NCI-H2107 treated with DMSO at 0.1 percent for 48 hours (cell line): ENCODE results near the gene ITPKC.
"Not testable (repeated sequence)": the region's sequence is repeated elsewhere in the genome, so short reads cannot be mapped to it uniquely, and the experiment has no call there.

Experiments used
- DNase-seq: peaks from one replicate; lab custom pipeline; 2025; ENCODE audit not compliant: unreplicated experiment; lab: John Stamatoyannopoulos, UW

Gene ITPKC

DNA sequence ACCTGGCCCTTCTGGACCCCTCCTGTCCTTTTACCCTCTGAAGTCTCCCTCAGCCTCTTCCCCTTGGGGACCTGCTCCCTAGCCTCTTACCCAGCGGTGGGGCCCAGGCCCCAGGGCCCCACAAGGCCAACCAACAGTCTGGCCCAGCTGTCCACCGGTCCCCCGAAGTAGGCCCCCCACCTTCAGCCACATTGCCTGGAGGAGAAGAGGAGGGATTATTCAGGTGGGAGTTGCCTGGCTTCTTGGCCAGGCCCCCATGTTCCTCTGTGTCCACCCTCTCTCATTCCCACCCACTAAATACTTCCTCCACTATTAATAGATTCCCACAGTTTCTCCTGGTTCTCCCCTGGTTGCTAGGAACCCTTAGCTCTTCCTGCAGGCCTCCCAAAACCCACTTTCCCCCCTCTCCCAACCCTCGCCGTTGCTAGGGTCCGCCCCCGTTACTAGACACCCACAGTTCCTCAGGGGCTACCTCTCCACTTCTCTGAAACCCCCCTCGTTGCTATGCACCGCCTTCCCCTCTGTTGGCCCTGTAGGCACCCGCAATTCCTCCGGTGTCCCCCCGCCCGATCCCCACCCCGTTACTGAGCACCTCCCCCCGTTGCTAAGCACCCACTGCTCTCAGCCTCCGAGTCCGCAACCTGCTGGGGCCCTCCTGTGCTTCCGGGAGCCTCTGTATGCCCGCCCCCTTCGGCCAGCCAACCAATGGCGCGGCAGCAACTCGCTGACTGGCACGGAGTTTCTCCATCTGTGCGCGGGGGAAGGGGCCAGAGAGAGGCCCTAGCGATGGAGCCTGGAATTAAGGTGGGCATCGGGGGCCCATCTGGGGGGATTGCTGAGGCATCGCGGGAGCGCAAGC lies 2.2 kb upstream of the ITPKC start:
- peak; percentile 74 for DNase-seq

DNA sequence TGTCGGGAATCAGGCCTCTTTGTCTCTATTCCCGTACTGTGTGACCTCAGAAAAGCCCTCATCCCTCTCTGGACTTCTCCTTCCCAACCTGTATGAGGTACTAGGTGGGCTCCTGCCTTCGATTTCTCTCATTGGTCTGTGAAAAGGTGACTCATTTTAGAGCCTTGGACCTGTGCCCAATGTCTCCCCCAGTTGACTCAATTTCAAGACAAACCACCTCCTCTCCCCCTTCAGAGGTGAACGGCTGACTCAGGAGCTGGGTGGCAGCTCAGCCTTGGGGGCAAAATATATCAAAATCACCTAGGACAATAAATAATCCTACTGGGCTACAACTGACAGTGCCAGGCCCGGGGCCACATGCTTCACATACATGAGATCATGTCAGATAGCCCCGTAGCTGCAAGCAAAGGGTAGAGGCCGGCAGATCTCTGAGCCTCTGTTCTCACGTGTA lies 856 bp upstream of the ITPKC start:
- DNase-seq, result no peak

DNA sequence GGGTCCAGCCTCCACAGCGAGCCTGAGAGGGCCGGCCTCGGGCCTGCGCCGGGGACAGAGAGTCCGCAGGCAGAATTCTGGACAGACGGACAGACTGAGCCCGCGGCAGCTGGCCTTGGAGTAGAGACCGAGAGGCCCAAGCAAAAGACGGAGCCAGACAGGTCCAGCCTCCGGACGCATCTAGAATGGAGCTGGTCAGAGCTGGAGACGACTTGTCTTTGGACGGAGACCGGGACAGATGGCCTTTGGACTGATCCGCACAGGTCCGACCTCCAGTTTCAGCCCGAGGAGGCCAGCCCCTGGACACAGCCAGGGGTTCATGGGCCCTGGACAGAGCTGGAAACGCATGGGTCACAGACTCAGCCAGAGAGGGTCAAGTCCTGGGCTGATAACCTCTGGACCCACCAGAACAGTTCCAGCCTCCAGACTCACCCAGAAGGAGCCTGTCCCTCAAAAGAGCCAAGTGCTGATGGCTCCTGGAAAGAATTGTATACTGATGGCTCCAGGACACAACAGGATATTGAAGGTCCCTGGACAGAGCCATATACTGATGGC lies 490 bp downstream of the ITPKC start:
- DNase-seq, result no peak

DNA sequence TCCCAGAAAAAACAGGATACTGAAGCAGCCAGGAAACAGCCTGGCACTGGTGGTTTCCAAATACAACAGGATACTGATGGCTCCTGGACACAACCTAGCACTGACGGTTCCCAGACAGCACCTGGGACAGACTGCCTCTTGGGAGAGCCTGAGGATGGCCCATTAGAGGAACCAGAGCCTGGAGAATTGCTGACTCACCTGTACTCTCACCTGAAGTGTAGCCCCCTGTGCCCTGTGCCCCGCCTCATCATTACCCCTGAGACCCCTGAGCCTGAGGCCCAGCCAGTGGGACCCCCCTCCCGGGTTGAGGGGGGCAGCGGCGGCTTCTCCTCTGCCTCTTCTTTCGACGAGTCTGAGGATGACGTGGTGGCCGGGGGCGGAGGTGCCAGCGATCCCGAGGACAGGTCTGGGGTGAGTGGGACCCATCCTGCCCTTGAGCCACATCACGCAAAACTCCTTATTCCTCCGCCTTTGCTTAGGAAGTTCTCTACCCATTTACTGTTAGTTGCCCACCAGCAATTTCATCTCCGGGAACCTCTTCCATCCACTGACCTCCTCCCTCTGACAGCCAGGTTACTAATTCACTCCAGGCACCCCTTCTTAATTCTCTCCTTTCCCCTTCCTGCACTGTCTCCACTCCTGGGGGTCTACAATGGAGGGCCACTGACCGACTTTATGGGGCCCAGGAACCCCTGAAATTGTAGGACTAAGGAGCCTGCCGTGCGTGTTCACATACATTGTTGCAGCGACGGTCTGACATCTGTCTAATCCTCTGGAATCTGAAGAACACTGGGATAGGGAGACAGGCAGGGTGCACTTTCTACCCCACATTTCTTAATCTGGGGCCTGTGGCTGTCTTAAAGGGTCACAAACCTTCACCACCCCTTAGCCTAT lies 1.2 kb downstream of the ITPKC start:
- DNase-seq, result no peak

DNA sequence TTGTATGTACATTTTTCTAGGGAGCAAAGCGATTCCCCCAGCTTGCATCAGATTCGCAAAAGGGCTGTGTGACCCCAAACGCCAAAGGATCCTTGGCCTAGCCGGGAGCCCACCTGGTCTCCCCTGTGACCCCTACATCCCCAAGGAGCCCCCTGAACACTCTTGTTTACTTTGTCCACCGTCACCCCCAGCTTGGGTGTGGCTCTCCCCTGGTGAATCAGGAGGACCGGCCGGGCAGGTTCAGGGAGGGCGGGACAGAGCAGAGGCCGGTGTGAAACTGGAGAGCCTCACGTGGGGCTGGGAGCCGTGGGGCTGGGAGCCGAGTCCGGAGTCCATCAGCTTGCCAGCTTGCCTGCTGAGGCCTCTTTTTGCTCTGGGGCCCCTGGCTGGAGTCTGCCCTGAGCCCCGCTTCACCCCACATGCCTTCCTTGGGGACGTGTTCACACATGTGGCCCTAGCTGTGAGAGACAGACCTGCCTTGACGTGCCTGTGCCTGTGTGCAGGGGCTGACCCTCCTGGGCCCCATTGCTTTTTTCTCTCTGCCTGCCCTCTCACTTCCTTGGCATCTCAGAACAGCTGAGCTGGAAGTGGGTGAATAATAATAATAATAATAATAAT lies 2.0 kb downstream of the ITPKC start:
- DNase-seq, result no peak

DNA sequence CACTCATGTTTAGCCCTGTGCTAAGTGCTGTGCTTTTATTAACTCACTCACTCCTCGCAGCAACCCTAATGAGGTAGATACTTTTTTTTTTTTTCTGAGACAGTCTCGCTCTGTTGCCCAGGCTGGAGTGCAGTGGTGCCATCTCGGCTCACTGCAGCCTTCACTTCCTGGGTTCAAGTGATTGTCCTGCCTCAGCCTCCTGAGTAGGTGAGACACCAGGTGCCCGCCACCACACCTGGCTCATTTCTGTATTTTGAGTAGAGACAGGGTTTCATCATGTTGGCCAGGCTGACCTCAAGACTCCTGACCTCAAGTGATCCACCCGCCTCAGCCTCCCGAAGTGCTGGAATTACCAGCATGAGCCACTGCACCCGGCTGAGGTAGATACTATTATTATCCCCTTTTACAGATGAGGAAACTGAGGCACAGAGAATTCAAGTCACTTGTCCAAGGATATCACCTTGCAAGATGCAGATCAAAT lies 2.5 kb downstream of the ITPKC start:
- no peak for DNase-seq

DNA sequence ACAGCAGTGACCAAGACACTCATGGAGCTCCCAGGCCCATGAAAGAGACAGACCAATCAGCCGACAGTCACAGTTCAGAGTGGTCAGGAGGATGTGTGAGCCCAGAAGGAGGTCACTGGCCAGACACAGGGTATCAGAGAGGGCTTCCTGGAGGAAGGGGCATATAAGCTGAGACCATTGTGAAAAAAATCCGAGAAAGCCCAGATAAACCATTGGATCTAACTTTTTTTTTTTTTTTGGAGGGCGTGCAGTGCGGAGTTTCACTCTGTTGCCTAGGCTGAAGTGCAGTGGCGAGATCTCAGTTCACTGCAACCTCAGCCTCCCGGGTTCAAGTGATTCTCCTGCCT lies 4.2 kb downstream of the ITPKC start:
- no peak for DNase-seq

DNA sequence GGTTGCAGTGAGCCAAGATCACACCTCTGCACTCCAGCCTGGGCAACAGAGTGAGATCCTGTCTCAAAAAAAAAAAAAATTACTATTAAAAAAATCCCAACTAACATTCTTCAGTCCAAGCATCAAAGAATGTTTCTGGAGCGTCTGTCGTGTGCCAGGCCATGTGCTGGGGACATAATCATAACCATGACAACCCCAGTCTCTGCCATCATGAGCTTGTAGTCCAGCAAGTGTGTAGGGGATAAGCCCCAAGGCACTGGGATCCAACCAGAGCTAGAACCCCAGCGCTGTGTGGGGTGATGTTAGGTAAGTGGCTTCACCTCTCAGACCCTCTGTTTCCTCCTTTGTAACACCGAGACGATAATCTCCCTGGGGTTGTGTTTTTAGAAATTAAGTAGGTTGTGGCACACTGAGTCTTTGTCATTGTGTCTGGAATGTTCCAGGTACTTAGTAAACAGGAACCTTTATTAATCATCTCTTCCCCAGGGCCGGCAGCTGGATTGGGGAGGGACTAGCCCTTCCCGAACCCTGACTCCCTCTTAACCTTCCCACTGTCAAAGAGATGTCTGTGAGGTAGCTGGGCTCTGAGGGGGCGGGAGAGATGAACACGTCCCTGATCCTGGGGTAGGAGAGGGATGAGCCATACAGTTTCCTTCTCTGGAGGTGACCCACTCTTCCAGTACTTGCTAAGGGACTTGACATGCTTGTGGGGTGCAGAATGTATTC lies 5.2 kb downstream of the ITPKC start:
- DNase-seq, result no peak

DNA sequence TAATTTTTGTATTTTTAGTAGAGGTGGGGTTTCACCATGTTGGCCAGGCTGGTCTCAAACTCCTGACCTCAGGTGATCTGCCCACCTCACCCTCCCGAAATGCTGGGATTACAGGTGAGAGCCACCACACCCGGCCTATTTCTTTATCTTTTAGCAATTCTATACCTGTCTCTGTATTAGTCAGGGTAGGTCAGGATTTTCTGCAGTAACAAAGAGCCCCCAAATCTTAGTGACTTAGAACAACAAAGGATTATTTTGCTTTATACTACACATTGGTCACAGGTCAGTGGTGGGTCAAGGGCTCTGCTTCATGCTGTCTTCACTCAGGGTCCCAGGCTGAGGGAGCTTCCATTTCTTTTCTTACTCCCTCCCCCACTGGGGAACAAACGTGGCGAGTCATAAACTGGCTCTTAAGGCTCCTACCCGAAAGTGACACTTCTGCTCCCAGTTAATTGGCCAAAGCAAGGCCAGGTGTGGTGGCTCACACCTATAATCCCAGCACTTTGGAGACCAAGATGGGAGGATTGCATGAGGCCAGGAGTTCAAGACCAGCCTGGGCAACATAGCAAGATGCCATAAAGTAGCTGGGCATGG lies 6.8 kb downstream of the ITPKC start:
- DNase-seq, result no peak

DNA sequence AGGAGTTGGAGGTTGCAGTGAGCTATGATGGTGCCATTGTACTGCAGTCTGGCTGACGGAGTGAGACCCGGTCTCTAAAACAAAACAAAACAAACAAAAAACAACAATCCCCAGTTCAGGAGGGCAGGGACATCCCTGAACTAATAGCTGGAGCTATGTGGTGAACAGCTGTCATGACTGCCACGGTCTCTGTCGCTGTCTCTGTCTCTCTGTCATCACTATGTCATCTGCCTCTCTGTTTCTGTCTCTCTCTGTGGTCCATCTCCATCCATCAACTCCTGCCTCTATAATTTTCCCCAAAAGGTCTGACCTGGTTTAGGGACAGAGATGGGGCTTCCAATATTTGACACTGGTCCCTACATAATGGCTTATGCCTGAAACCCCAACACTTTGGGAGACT lies 7.4 kb downstream of the ITPKC start:
- no peak for DNase-seq

DNA sequence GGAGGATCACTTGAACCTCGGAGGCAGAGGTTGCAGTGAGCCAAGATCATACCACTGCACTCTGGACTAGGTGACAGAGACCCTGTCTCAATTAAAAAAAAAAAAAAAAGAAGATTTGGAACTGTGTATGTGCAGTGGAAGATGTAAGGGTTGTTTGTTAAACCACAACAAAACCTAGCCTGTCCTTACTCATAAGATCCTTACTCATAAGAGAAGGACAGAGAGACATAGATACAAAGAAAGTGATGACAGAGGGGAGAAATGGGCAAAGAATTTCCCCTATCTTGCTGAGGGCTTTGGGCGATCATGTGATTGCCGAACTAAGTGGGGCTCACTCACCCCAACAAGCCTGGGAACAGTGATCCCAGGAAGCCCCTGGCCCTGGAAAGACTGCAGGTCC lies 7.9 kb downstream of the ITPKC start:
- no peak for DNase-seq

DNA sequence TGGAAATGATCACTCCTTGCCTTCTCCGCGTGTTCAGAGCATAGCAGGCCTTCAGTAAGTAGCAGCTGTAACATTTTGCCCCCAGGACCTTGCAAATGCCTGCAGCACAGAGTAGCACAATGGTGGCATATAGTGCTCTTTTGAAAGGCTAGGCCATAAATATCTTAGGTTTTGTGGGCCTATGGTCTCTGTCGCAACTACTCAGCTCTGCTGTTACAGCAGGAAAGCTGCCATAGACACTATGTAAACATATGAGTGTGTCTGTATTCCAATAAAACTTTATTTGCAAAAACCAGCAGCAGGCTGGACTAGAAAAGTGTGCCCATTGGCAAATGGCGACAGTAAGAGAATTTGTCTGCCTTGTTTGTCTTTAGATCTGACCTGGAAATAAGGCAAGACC lies 9.4 kb downstream of the ITPKC start:
- no peak for DNase-seq

DNA sequence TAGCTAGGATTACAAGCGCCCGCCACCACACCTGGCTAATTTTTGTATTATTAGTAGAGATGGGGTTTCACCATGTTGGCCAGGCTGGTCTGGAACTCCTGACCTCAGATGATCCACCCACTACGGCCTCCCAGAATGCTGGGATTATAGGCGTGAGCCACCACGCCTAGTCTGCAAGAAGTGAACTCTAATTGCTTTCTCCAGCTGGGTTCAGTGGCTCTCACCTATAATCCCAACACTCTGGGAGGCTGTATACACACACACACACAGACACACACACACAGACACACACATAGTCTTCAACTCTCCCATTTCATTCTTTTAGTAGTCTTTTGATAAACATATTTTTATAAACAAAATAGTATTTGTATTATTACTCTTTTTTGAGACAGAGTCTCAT lies 13.2 kb downstream of the ITPKC start:
- not testable (repeated sequence) for DNase-seq

DNA sequence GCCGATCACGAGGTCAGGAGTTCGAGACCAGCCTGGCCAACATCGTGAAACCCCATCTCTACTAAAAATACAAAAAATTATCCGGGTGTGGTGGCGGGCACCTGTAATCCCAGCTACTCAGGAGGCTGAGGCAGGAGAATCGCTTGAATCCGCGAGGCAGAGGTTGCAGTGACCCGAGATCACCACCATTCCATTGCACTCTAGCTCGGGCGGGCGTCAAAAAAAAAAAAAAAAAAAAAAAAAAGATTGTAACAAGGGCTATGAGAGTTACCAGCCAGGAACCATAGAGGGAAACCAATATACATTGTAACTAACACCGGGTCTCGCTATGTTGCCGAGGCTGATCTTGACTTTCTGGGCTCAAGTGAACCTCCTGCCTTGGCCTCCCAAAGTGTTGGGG lies 15.4 kb downstream of the ITPKC start:
- DNase-seq, result not testable (repeated sequence)

DNA sequence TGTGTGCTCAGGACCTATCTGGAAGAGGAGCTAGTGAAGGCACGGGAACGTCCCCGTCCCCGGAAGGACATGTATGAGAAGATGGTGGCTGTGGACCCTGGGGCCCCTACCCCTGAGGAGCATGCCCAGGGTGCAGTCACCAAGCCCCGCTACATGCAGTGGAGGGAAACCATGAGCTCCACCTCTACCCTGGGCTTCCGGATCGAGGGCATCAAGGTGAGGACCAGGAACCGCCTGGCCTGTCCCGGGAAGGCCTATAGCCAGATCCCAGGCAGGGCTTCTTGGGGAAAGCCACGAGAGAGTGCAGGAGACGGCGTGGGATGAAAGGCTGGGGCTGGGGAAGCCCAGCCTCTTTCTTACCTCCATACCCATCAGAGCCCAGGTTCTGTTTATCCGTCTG lies 16.2 kb downstream of the ITPKC start:
- DNase-seq, result no peak

DNA sequence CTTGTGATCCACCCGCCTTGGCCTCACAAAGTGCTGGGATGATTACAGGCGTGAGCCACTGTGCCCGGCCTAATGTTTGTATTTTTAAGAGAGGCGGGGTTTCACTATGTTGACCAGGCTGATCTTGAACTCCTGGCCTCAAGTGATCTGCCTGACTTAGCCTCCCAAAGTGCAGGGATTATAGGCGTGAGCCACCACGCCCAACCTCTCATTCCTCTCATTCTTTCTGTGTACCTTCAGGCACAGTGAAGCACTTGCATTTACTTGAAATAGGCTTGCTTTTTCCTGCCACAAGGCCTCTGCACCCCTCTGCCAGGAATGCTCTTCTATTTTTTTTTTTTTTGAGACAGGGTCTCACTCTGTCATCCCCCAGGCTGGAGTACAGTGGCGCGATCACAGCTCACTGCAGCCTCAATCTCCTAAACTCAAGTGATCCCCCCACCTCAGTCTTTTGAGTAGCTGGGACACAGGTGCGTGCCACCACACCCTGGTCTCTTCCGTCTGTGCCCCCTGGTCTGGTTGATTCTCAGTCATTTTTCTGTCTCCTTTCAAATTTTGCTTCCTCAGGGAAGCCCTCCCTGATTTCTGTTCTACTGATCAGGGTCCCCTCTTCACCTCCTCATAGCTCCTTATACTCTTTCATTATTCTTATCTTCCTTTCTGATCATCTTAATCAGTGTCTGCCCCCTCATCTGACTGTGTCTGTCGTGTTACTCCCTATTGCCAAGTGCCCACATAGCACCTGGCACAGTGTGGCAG lies 18.3 kb downstream of the ITPKC start:
- no peak for DNase-seq

DNA sequence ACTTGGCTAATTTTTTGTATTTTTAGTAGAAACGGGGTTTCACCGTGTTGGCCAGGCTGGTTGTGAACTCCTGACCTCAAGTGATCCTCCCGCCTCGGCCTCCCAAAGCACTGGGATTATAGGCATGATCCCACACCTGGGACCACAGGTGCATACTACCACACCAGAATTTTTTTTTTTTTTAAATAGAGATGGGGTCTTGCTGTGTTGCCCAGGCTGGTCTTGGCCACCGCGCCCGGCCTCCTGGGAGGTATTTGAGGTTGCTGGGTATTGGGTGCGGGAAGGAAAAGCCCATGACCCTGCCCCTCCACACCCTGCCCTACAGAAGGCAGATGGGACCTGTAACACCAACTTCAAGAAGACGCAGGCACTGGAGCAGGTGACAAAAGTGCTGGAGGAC lies 19.7 kb downstream of the ITPKC start:
- no peak for DNase-seq

DNA sequence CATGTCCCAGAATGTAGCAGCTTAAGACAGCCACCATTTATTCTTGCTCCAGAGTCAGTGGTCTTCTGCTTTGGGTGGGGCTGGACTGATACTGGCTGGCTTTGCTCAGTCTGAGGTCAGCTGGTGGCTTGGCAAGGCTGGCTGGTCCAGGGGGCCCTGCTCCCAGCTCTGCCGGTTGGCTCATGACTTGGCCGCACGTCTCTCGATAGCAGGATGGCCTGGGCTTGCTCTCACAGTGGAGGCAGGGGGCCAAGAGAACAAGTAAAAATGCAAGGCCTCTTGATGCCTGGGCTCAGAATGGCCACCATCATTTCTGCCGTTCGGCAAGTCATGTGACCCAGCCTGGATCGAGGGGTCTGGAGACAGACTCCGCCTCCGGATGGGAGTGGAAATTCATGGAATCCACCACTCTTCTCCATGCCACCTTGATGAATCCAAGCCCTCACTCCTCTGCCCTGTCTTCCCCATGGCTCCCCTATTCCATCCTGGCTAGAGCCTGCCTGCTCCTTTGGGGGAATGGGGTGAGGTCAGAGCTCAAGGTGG lies 20.3 kb downstream of the ITPKC start:
- DNase-seq, result no peak
